ENCODE results near the gene ADCY9.

GRCh38 chr16:4057439-4057877 is 58.8 kb downstream of the ADCY9 start:
- TF ChIP-seq POLR2A (IDR thresholded peaks at IDR 0.05; ENCODE audit: low read length): no peak
- TF ChIP-seq GATA1 (IDR thresholded peaks at IDR 0.05; ENCODE audit: low read depth, low read length): no peak

Data from erythroblast (primary cell).